GM11168 (cell line): Measurements from ENCODE around the gene RGL3.
"Not testable (repeated sequence)": the region's sequence is repeated elsewhere in the genome, so short reads cannot be mapped to it uniquely, and the experiment has no call there.

Experiments
- in situ Hi-C: fragments of 300-500 bp; cut with MboI; formaldehyde crosslinking; loops from one replicate; pipeline ENCODE4 v1.12.0; 2022; ENCODE audit warnings: low sequenced_read_pairs; ENCODE audit not compliant: unreplicated experiment

Gene RGL3

GRCh38 chr19:11422163-11423065, 3.3 kb upstream of the RGL3 start:
- in situ Hi-C loops, result no loop called here

- in situ Hi-C loops, result no loop called here
Observed at GRCh38 chr19:11421371-11422098, 2.4 kb upstream of the RGL3 start.

GRCh38 chr19:11420429-11421370, 1.6 kb upstream of the RGL3 start:
- in situ Hi-C loops, result no loop called here

- in situ Hi-C loops, result no loop called here
Observed at GRCh38 chr19:11418094-11418548, 993 bp downstream of the RGL3 start.

- in situ Hi-C loops, result no loop called here
Observed at GRCh38 chr19:11416346-11417052, 2.6 kb downstream of the RGL3 start.

GRCh38 chr19:11414544-11414943, 4.6 kb downstream of the RGL3 start:
- in situ Hi-C loops, result no loop called here

- in situ Hi-C loops, result no loop called here
Observed at GRCh38 chr19:11410682-11411081, 8.4 kb downstream of the RGL3 start.

GRCh38 chr19:11408591-11408990, 10.5 kb downstream of the RGL3 start:
- in situ Hi-C loops, result no loop called here

GRCh38 chr19:11406703-11407236, 12.3 kb downstream of the RGL3 start:
- in situ Hi-C loops, result not testable (repeated sequence)

GRCh38 chr19:11405846-11406643, 13.1 kb downstream of the RGL3 start:
- in situ Hi-C loops, result no loop called here

- in situ Hi-C loops, result no loop called here
Observed at GRCh38 chr19:11404588-11405222, 14.4 kb downstream of the RGL3 start.

GRCh38 chr19:11401808-11402543, 17.1 kb downstream of the RGL3 start:
- in situ Hi-C loops, result no loop called here

GRCh38 chr19:11400798-11401197, 18.3 kb downstream of the RGL3 start:
- in situ Hi-C loops, result no loop called here

- in situ Hi-C loops, result no loop called here
Observed at GRCh38 chr19:11399667-11400066, 19.4 kb downstream of the RGL3 start.

GRCh38 chr19:11397089-11397610, 22.0 kb downstream of the RGL3 start:
- in situ Hi-C loops, result no loop called here

GRCh38 chr19:11390933-11391680, 28.0 kb downstream of the RGL3 start:
- in situ Hi-C loops, result no loop called here

- in situ Hi-C loops, result no loop called here
Observed at GRCh38 chr19:11390359-11390758, 28.8 kb downstream of the RGL3 start.
